Suppressor macrophage (primary cell): ENCODE data around the gene ANKS1A.

Experiments used
- DNase-seq, 4 experiments: peaks; one replicate each; pipeline ENCODE4 v3.0.0-alpha.2; 2020 to 2022

ANKS1A gene

DNA sequence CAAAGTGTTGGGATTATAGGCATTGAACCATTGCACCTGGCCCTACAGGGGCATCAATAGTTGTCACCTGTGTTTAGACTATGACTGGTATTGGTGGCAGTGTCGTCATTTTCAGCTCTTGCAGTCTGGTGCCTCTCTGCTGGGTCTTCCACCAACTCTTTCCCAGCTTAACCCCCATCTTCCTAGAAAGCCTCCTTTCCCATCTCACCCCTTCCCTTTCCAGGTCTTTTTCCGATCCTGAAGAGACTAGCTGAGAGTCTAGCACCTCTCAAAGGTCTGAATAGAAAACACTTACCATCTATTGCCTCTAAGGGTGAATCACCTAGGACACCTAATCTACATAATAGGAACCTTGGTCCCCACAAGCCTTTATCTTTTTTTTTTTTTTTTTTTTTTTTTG lies 181.1 kb downstream of the ANKS1A start:
- no peak for DNase-seq

- DNase-seq, result no peak
Measured at GRCh38 chr6:35071347-35071994, 182.4 kb downstream of the ANKS1A start.

- no peak for DNase-seq
Measured at GRCh38 chr6:35072051-35072697, 183.1 kb downstream of the ANKS1A start.

DNA sequence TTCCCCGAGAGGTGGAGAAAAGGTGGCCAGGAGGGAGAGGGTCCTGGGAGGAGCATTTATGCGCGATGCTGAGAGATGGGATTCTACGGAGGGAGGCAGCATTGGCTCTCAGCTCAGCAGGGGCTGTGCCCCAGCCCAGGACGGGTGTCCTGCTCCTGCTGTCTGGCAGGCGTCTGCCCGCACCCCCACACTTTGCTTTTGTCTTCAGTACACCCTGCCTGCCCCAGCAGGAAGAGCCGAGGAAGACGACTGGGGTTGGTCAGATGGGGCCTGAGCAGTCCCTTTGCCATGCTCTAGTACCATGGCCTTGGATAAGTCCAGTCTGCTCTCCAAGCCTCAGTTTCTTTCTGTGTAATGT lies 183.6 kb downstream of the ANKS1A start:
- no peak for DNase-seq

DNA sequence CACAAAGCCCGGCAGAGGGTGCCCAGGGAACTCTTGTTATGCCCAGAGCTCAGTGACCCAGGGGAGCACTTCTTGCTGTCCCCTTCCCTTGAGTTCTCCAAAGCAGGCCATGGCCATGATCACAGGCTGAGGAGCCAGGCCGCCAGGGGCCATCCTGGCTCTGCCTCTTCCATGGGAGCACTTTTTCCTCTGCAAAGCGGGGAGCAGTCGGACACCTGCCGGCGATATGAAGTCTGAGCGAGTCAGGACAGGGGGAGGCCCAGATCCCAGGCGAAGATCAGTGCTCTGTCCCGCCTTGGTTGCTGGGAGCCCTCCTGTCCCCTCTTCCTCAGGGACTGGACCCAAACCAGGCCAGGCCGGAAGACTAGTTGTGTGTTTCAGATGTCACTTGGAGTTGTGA lies 184.2 kb downstream of the ANKS1A start:
- no peak for DNase-seq

- DNase-seq, result no peak
Measured at GRCh38 chr6:35073766-35074471, 184.9 kb downstream of the ANKS1A start.

GRCh38 chr6:35076997-35077712 lies 188.1 kb downstream of the ANKS1A start:
- DNase-seq, result no peak

DNA sequence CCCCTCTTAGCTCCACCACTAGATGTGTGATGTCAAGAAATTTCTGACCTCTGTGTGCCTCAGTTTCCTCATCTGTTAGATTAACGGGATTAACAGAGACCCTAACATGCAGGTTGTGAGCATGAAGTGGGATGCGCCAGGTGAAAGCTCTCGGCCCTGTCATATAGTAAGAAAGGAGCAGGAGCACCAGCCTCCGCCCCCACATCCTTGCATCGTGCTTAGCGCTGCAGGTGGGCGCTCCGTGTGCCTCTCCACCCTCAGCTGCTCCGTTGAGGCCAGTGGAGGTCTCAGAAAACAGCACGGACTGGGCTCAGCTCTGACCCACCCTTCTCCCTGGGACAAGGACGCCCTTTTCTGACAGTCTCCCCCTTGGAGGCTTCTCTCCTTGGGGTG lies 188.7 kb downstream of the ANKS1A start:
- DNase-seq, result no peak

- no peak for DNase-seq
Measured at GRCh38 chr6:35078226-35078850, 189.3 kb downstream of the ANKS1A start.

- no peak for DNase-seq
Measured at GRCh38 chr6:35078896-35079295, 189.8 kb downstream of the ANKS1A start.

DNA sequence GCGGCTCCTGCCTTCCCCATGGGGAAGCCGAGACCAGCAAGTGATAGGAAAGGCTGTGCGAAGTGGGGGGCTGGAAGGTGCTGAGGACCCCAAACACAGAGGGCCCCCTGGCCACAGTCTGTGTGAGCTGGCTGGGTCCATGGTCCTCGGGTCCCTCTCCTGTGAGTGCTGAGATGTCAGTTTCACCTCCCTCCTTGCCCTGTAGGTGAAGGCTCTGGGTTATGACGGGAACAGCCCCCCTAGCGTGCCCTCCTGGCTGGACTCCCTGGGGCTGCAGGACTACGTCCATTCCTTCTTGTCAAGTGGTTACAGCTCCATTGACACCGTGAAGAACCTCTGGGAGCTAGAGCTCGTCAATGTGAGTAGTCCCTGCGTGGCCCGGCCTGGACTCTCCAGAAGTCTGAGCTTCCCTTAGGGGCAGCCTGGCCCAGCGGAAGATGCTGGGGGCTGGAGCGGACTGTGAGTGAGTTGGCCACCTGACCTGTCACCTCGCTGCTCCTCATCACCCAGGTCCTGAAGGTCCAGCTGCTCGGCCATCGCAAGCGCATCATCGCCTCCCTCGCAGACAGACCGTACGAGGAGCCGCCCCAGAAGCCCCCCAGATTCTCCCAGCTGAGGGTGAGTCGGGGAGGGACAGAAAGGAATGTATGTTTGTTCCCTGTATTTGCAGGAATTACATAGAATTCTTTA lies 190.4 kb downstream of the ANKS1A start:
- DNase-seq, result no peak

GRCh38 chr6:35080016-35080680 lies 191.1 kb downstream of the ANKS1A start:
- no peak for DNase-seq

GRCh38 chr6:35080821-35081425 lies 191.9 kb downstream of the ANKS1A start:
- DNase-seq, result peak; percentile 62 to 81 (median 68)

GRCh38 chr6:35081426-35081851 lies 192.4 kb downstream of the ANKS1A start:
- peak in 3 of 4 experiments; percentile 64 to 71 (median 67) for DNase-seq

GRCh38 chr6:35082046-35082732 lies 193.1 kb downstream of the ANKS1A start:
- DNase-seq, result no peak

DNA sequence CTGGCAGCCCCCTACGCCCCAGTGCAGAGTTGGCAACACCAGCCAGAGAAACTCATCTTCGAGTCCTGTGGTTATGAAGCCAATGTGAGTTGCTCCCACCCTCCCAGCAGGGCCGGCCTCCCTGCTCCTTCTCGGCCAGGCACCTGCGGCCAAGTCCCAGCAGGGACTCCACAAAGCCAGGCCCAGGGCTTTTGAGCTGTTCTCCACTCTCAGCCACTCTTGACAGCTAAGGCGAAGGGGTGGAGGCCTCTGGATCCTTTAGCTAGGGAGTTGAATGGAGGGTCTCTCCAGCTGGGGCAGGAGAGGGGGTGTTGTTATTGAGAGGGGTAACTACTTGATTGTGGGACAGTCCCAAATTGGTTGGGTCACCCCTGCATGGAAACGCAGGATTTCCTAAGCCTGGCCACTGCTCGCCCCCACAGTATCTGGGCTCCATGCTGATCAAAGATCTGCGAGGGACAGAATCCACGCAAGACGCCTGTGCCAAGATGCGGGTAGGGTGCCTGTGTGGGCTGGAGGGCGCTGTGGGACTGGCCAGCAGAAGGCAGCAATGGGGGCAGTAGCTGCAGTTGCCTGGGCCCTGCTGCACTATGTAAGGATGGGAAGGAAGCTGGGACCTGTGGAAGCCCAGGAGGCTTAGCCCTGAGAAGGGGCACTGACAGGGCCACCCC lies 193.8 kb downstream of the ANKS1A start:
- DNase-seq, result no peak

DNA sequence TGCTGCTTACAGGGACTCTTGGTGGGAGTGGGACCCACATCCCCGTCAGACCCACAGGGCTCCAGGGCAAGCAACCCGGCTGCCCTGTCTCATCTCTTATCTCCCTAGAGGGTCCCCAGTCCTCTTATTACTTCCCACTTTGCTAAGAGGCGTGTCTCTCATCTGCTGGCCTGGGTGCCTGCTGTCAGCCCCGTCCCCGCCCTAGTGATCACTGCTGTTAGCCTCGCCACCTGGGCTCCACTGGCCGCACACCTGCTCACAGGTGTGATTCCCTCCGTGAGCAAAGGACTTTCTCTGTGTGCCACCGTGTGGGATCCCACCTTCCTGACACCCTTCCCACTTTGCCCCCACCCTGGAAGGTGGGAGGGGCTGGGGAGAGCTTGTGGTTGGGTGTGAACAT lies 194.5 kb downstream of the ANKS1A start:
- no peak for DNase-seq

- no peak for DNase-seq
Measured at GRCh38 chr6:35084041-35084491, 195.0 kb downstream of the ANKS1A start.

GRCh38 chr6:35084511-35085203 lies 195.6 kb downstream of the ANKS1A start:
- no peak for DNase-seq
